HG02763 (cell line): ENCODE data around the gene NAALADL2.
"Not testable (repeated sequence)": the region's sequence is repeated elsewhere in the genome, so short reads cannot be mapped to it uniquely, and the experiment has no call there.

Source experiments
- ATAC-seq: cut with Tn5 transposase; IDR thresholded peaks from one replicate; pipeline ENCODE4 v1.9.1; 2021; ENCODE audit warnings: mild to moderate bottlenecking, moderate library complexity; ENCODE audit not compliant: unreplicated experiment

The NAALADL2 gene

GRCh38 chr3:175713268-175713667, 854.1 kb downstream of the NAALADL2 start:
- no peak for ATAC-seq

- no peak for ATAC-seq
These were observed 857.3 kb downstream of the NAALADL2 start for GRCh38 chr3:175716446-175716845.

- ATAC-seq, result no peak
These were observed 867.1 kb downstream of the NAALADL2 start for GRCh38 chr3:175726228-175726627.

GRCh38 chr3:175728566-175728965, 869.4 kb downstream of the NAALADL2 start:
- ATAC-seq, result no peak

GRCh38 chr3:175729466-175729865, 870.3 kb downstream of the NAALADL2 start:
- no peak for ATAC-seq

GRCh38 chr3:175731543-175731942, 872.4 kb downstream of the NAALADL2 start:
- ATAC-seq, result no peak

GRCh38 chr3:175732017-175732416, 872.9 kb downstream of the NAALADL2 start:
- ATAC-seq, result no peak

GRCh38 chr3:175735866-175736265, 876.7 kb downstream of the NAALADL2 start:
- no peak for ATAC-seq

- no peak for ATAC-seq
These were observed 878.8 kb downstream of the NAALADL2 start for GRCh38 chr3:175737646-175738572.

GRCh38 chr3:175741951-175742350, 882.8 kb downstream of the NAALADL2 start:
- no peak for ATAC-seq

GRCh38 chr3:175743733-175744400, 884.7 kb downstream of the NAALADL2 start:
- ATAC-seq, result no peak

- ATAC-seq, result no peak
These were observed 887.2 kb downstream of the NAALADL2 start for GRCh38 chr3:175746308-175746707.

- no peak for ATAC-seq
These were observed 889.1 kb downstream of the NAALADL2 start for GRCh38 chr3:175748087-175748730.

- ATAC-seq, result no peak
These were observed 890.8 kb downstream of the NAALADL2 start for GRCh38 chr3:175749981-175750380.

- ATAC-seq, result no peak
These were observed 892.0 kb downstream of the NAALADL2 start for GRCh38 chr3:175751089-175751488.

- no peak for ATAC-seq
These were observed 904.8 kb downstream of the NAALADL2 start for GRCh38 chr3:175763948-175764347.

- ATAC-seq, result no peak
These were observed 905.6 kb downstream of the NAALADL2 start for GRCh38 chr3:175764722-175765121.

- no peak for ATAC-seq
These were observed 911.3 kb downstream of the NAALADL2 start for GRCh38 chr3:175770426-175770825.

GRCh38 chr3:175777495-175777894, 918.4 kb downstream of the NAALADL2 start:
- no peak for ATAC-seq

- no peak for ATAC-seq
These were observed 918.8 kb downstream of the NAALADL2 start for GRCh38 chr3:175777965-175778364.

- ATAC-seq, result no peak
These were observed 919.9 kb downstream of the NAALADL2 start for GRCh38 chr3:175778994-175779393.

- not testable (repeated sequence) for ATAC-seq
These were observed 928.0 kb downstream of the NAALADL2 start for GRCh38 chr3:175787109-175787508.
